H1 (cell line): ENCODE measurements around the gene DPT. TPM values are rescaled to one million over a fixed set of nuclear protein-coding genes. Genes with fewer than 3 reads are reported as not detected.

Source experiments
- CTCF ChIA-PET: fragments of 300-600 bp; sonication (Branson Sonifier 250); formaldehyde crosslinking; loops from one replicate; lab custom pipeline; 2021; ENCODE audit not compliant: partially characterized antibody; lab: Charles Lee
- POLR2A ChIA-PET: fragments of 300-600 bp; sonication (Branson Sonifier 250); formaldehyde crosslinking; loops from one replicate; lab custom pipeline; 2021; ENCODE audit warnings: inconsistent platforms; ENCODE audit not compliant: partially characterized antibody; lab: Charles Lee
- DNase-seq, 2 experiments: peaks; one replicate each; pipeline versions ENCODE4 v3.0.0 to v3.0.0-alpha.2; 2010 to 2022; ENCODE audit warnings: low spot score in 2 of 2, low read depth in 1 of 2, mixed read lengths in 1 of 2
- FAIRE-seq: peaks from 2 replicates; lab custom pipeline; 2011; peaks lifted over from hg19 to GRCh38; lab: Jason Lieb, UNC
- H2AFZ ChIP-seq: 2 replicates; pipeline ENCODE4 v1.8.1; 2012; ENCODE audit warnings: low read length, inconsistent platforms
- H2AK5ac ChIP-seq: 2 replicates; pipeline ENCODE4 v1.6.1; 2013; ENCODE audit warnings: low read depth, low read length
- H2BK120ac ChIP-seq: replicated peaks from 2 replicates; pipeline ENCODE3; 2013; ENCODE audit warnings: low read depth, low read length, inconsistent platforms
- H2BK12ac ChIP-seq: 2 replicates; pipeline ENCODE4 v1.6.1; 2013; ENCODE audit warnings: low read depth, low read length
- H2BK15ac ChIP-seq: 2 replicates; pipeline ENCODE4 v1.6.1; 2013; ENCODE audit warnings: low read length
- H2BK20ac ChIP-seq: 2 replicates; pipeline ENCODE4 v1.6.1; 2013; ENCODE audit warnings: low read length
- H2BK5ac ChIP-seq: 2 replicates; pipeline ENCODE4 v1.6.1; 2013; ENCODE audit warnings: low read depth, low read length
- H3K14ac ChIP-seq: 2 replicates; pipeline ENCODE4 v1.6.1; 2013; ENCODE audit warnings: inconsistent platforms; ENCODE audit not compliant: insufficient read length
- H3K18ac ChIP-seq: 2 replicates; pipeline ENCODE4 v1.6.1; 2013; ENCODE audit warnings: low read length; ENCODE audit errors: extremely low read depth
- H3K23ac ChIP-seq: 2 replicates; pipeline ENCODE4 v1.6.1; 2013; ENCODE audit warnings: inconsistent platforms; ENCODE audit not compliant: insufficient read length
- H3K23me2 ChIP-seq: 2 replicates; pipeline ENCODE4 v1.6.1; 2013; ENCODE audit warnings: low read depth, low read length
- H3K27ac ChIP-seq: 2 replicates; pipeline ENCODE4 v1.6.1; 2011; ENCODE audit warnings: low read depth, low read length, inconsistent platforms
- H3K27me3 ChIP-seq, 4 experiments: replicated peaks in 1 of 4; 1 replicate in 1 of 4; 2 replicates in 3 of 4; pipeline versions ENCODE4 v1.6.1 to v1.8.1; 2011 to 2013; ENCODE audit warnings: low read length in 3 of 4, mild to moderate bottlenecking in 3 of 4, inconsistent platforms in 2 of 4, mixed read lengths in 2 of 4, moderate library complexity in 1 of 4; ENCODE audit not compliant: control insufficient read depth in 3 of 4, insufficient read depth in 3 of 4; ENCODE audit errors: extremely low read depth in 1 of 4
- H3K36me3 ChIP-seq, 4 experiments: 2 replicates each; pipeline versions ENCODE4 v1.6.1 to v1.8.1; 2011 to 2013; ENCODE audit warnings: mild to moderate bottlenecking in 4 of 4, low read length in 3 of 4, moderate library complexity in 2 of 4, control low read depth in 1 of 4, inconsistent platforms in 1 of 4; ENCODE audit not compliant: insufficient read depth in 4 of 4, control insufficient read depth in 2 of 4
- H3K4ac ChIP-seq: replicated peaks from 2 replicates; pipeline ENCODE3; 2013; ENCODE audit warnings: low read length, low read depth, mixed read lengths, inconsistent platforms; ENCODE audit not compliant: insufficient read length
- H3K4me1 ChIP-seq, 4 experiments: replicated peaks in 1 of 4; 1 replicate in 1 of 4; 2 replicates in 3 of 4; pipeline versions ENCODE4 v1.6.1 to v1.8.1; 2011 to 2013; ENCODE audit warnings: low read length in 3 of 4, inconsistent platforms in 2 of 4, mixed read lengths in 1 of 4; ENCODE audit not compliant: insufficient read depth in 4 of 4, control insufficient read depth in 3 of 4
- H3K4me2 ChIP-seq, 2 experiments: 2 replicates each; pipeline versions ENCODE4 v1.6.1 to v1.8.1; 2011 to 2013; ENCODE audit warnings: low read depth in 2 of 2, low read length in 2 of 2, control low read depth in 1 of 2, inconsistent platforms in 1 of 2, mild to moderate bottlenecking in 1 of 2; ENCODE audit not compliant: insufficient read depth in 1 of 2
- H3K4me3 ChIP-seq, 4 experiments: fragments of 200-600, 300-600 bp in 1 of 4; sonication (generic), shearing (Covaris generic), sonication (Bioruptor Twin) in 1 of 4; 2 replicates each; pipeline versions ENCODE4 v1.5.1 to v1.8.1; 2011 to 2016; ENCODE audit warnings: low read length in 4 of 4, low read depth in 3 of 4, control low read depth in 2 of 4, inconsistent platforms in 2 of 4, mild to moderate bottlenecking in 2 of 4, mixed read lengths in 1 of 4, moderate library complexity in 1 of 4; ENCODE audit not compliant: insufficient read depth in 2 of 4; ENCODE audit errors: extremely low read depth in 1 of 4
- H3K56ac ChIP-seq: replicated peaks from 2 replicates; pipeline ENCODE3; 2013; ENCODE audit warnings: low read depth, mild to moderate bottlenecking, mixed read lengths, low read length, inconsistent platforms; ENCODE audit not compliant: insufficient read length
- H3K79me1 ChIP-seq: 2 replicates; pipeline ENCODE4 v1.6.1; 2013; ENCODE audit warnings: low read depth, low read length, control low read depth
- H3K79me2 ChIP-seq, 2 experiments: 2 replicates each; pipeline versions ENCODE4 v1.6.1 to v1.8.1; 2012 to 2013; ENCODE audit warnings: low read length in 2 of 2, mild to moderate bottlenecking in 2 of 2, inconsistent platforms in 1 of 2; ENCODE audit not compliant: insufficient read depth in 2 of 2, control insufficient read depth in 1 of 2
- H3K9ac ChIP-seq, 4 experiments: replicated peaks in 1 of 4; 1 replicate in 1 of 4; 2 replicates in 3 of 4; pipeline versions ENCODE4 v1.6.1 to v1.8.1; 2011 to 2013; ENCODE audit warnings: low read depth in 3 of 4, low read length in 3 of 4, control low read depth in 2 of 4, mild to moderate bottlenecking in 2 of 4, moderate library complexity in 2 of 4, inconsistent platforms in 1 of 4; ENCODE audit errors: extremely low read depth in 1 of 4
- H3K9me3 ChIP-seq, 2 experiments: 2 replicates each; pipeline versions ENCODE4 v1.6.1 to v1.8.1; 2012 to 2013; ENCODE audit warnings: mild to moderate bottlenecking in 2 of 2, moderate library complexity in 2 of 2, control low read depth in 1 of 2, inconsistent platforms in 1 of 2, low read depth in 1 of 2, low read length in 1 of 2, mixed read lengths in 1 of 2; ENCODE audit not compliant: insufficient read depth in 2 of 2
- H4K20me1 ChIP-seq, 2 experiments: replicated peaks in 1 of 2; 2 replicates each; pipeline versions ENCODE3 to v1.8.1; 2011 to 2013; ENCODE audit warnings: inconsistent platforms in 2 of 2, low read length in 2 of 2, mild to moderate bottlenecking in 1 of 2; ENCODE audit not compliant: insufficient read depth in 2 of 2, control insufficient read depth in 1 of 2
- H4K5ac ChIP-seq: 2 replicates; pipeline ENCODE4 v1.6.1; 2013; ENCODE audit warnings: low read length, low read depth, mixed read lengths, inconsistent platforms; ENCODE audit not compliant: insufficient read length
- H4K8ac ChIP-seq: 2 replicates; pipeline ENCODE4 v1.8.0; 2013; ENCODE audit warnings: mild to moderate bottlenecking, moderate library complexity, low read length, inconsistent platforms; ENCODE audit not compliant: insufficient read depth; ENCODE audit errors: extremely low read depth
- H4K91ac ChIP-seq: replicated peaks from 2 replicates; pipeline ENCODE3; 2013; ENCODE audit warnings: low read length, mixed read lengths, inconsistent platforms; ENCODE audit not compliant: insufficient read length
- E2F6 ChIP-seq: IDR thresholded peaks from 2 replicates; pipeline ENCODE4 v1.6.1; 2012; ENCODE audit warnings: inconsistent platforms
- GABPA ChIP-seq: IDR thresholded peaks from 2 replicates; pipeline ENCODE4 v1.6.1; 2011; ENCODE audit warnings: mild to moderate bottlenecking, low read length, moderate library complexity, borderline replicate concordance; ENCODE audit not compliant: insufficient read depth
- RBBP5 ChIP-seq: IDR thresholded peaks from 2 replicates; pipeline ENCODE4 v1.7.1; 2012; ENCODE audit warnings: low read depth, mild to moderate bottlenecking, inconsistent platforms, low read length, moderate library complexity, borderline replicate concordance
- SIX5 ChIP-seq: IDR thresholded peaks from 2 replicates; pipeline ENCODE4 v1.6.1; 2011; ENCODE audit warnings: mild to moderate bottlenecking, low read depth, low read length
- WGBS, 2 experiments: shearing (Covaris generic) in 1 of 2; methylation state at CpG; one replicate each; pipeline versions ENCODE4 v1.1.6 to v1.1.7; 2013 to 2015; ENCODE audit warnings: low lambda C conversion rate in 2 of 2, mixed read lengths in 2 of 2, inconsistent platforms in 1 of 2, low coverage in 1 of 2, missing lambda C conversion rate in 1 of 2; ENCODE audit not compliant: insufficient replicate concordance in 2 of 2, insufficient coverage in 1 of 2, insufficient read length in 1 of 2; ENCODE audit errors: extremely low coverage in 1 of 2, missing lambda C conversion rate in 1 of 2; 5-methylcytosine and 5-hydroxymethylcytosine counted together
- polyA plus RNA-seq, 7 experiments: library from polyadenylated mRNA; depleted of rRNA in 3 of 7; stranded (reverse) in 5 of 7; unstranded in 2 of 7; fragments of >200 nt in 5 of 7; fragments of 200-250 nt in 2 of 7; gene quantifications; 1 replicate in 5 of 7; 2 replicates in 1 of 7; 4 replicates in 1 of 7; pipeline versions ENCODE4 v1.2.1 to v1.2.3, GENCODE V29; 2011 to 2013; ENCODE audit warnings: missing spikeins in 2 of 7, mixed read lengths in 2 of 7
- total RNA-seq: library from RNA; stranded (reverse); fragmentation: NEBNext Ultra II Directional; extraction: Animal tissue kit (Norgen Biotek cat#: 25700); gene quantifications from 2 replicates; pipeline ENCODE4 v1.2.1, GENCODE V29; 2021

The DPT gene
- total and polyA plus RNA-seq, 2 of the 8 experiments (the other 6 are each of a cell fraction or from before 2014, with no cell fraction given) = not detected

DNA sequence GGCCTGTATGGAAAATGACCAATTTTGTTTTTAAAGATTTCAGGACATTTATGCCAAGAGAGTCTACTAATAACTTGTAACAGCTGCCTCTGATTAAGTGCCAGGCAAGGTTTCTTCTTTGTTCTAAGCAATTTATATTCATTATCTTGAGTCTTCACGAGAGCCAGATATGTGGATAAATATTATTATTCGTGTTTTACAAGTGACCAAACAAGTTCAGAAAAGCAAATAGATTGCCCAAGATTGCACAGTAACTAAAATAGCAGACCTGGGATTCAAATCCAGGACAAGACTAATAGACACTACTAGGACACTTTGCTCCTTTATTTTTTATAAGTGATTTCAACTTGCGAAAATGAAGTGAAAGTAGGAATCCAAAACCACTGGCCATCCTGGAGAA is 30.1 kb upstream of the DPT start:
- Histone ChIP-seq H3K4me3 (no peak overlapping the region), H3K27me3 (no peaks in the 10 kb centered on the region), H3K9ac (no peak overlapping the region), H3K23ac (no peak overlapping the region), H2BK12ac (no peak overlapping the region), H3K23me2 (no peaks in the 10 kb centered on the region), H2AK5ac (no peak overlapping the region), H4K20me1 (no peaks in the 10 kb centered on the region), H3K79me2 (no peaks in the 10 kb centered on the region), H3K4ac (no peak overlapping the region), H3K14ac (no peak overlapping the region), H3K4me1 (no peaks in the 10 kb centered on the region), H3K27ac (no peak overlapping the region), H2BK15ac (no peak overlapping the region), H3K4me2 (no peak overlapping the region), H2AFZ (no peak overlapping the region), H4K91ac (no peak overlapping the region), H2BK5ac (no peak overlapping the region), H4K8ac (no peak overlapping the region), H3K36me3 (no peaks in the 10 kb centered on the region), H4K5ac (no peak overlapping the region), H3K18ac (no peak overlapping the region), H3K79me1 (no peaks in the 10 kb centered on the region), H2BK20ac (no peak overlapping the region), H3K9me3 (no peaks in the 10 kb centered on the region), H2BK120ac (no peak overlapping the region), H3K56ac (no peak overlapping the region)
- FAIRE-seq (no peak), DNase-seq (no peak)
- POLR2A ChIA-PET = no interaction called here
- CTCF ChIA-PET = no interaction called here
- WGBS, 2 experiments = 64% methylated on average over 3 of the region's 3 CpGs; no CpG with 5 or more reads in 1 of the 2 experiments
- TF ChIP-seq SIX5 = no peak
- no peak for TF ChIP-seq RBBP5
- no peak for TF ChIP-seq GABPA
- no peak for TF ChIP-seq E2F6
